Stimulated activated naive CD8-positive, alpha-beta T cell treated with anti-CD3 and anti-CD28 coated beads, Interleukin-15, Interleukin-2, amounts not matched to agents 100 ng/mL and 50 ng/mL, for 24 hours (primary cell): ENCODE results near the gene LRMDA.

Source experiments
- H3K27ac Mint-ChIP-seq: one replicate; pipeline ENCODE4 v1.8.0; 2021; ENCODE audit warnings: mild to moderate bottlenecking, mixed read lengths
- H3K27me3 Mint-ChIP-seq: one replicate; pipeline ENCODE4 v1.8.0; 2021; ENCODE audit warnings: mixed read lengths
- H3K36me3 Mint-ChIP-seq: one replicate; pipeline ENCODE4 v1.8.0; 2021; ENCODE audit warnings: low read depth, mixed read lengths
- H3K4me1 Mint-ChIP-seq: one replicate; pipeline ENCODE4 v1.8.0; 2021; ENCODE audit warnings: low read depth, mixed read lengths
- H3K4me3 Mint-ChIP-seq: one replicate; pipeline ENCODE4 v1.8.0; 2021; ENCODE audit warnings: mild to moderate bottlenecking, mixed read lengths
- H3K9me3 Mint-ChIP-seq: one replicate; pipeline ENCODE4 v1.8.0; 2021; ENCODE audit warnings: mixed read lengths

The LRMDA gene

GRCh38 chr10:75431180-75432111 lies at the start of gene LRMDA:
Gene LRMDA (plus strand): TSS chr10:75431624.
- Mint-ChIP-seq H3K4me1 (peaks cover 10% of the 10 kb centered on the region), H3K4me3 (peak within 1 kb of the TSS; percentile 57), H3K27me3 (peaks cover 55% of the 10 kb centered on the region), H3K27ac (no peak within 1 kb of the TSS), H3K36me3 (no peaks in the 10 kb centered on the region), H3K9me3 (no peaks in the 10 kb centered on the region)

GRCh38 chr10:75386128-75386527 lies 45.3 kb upstream of the LRMDA start:
- H3K27me3 Mint-ChIP-seq: peaks cover 26% of the 10 kb centered on the region

GRCh38 chr10:75388082-75388481 lies 43.3 kb upstream of the LRMDA start:
- Mint-ChIP-seq H3K36me3 (no peaks in the 10 kb centered on the region), H3K4me3 (no peak overlapping the region), H3K27me3 (peaks cover 39% of the 10 kb centered on the region), H3K27ac (no peak overlapping the region), H3K9me3 (no peaks in the 10 kb centered on the region), H3K4me1 (no peaks in the 10 kb centered on the region)

More at GRCh38 chr10:75386128-75386527, 45.3 kb upstream of the LRMDA start:
- Mint-ChIP-seq H3K4me3 (no peak overlapping the region), H3K4me1 (no peaks in the 10 kb centered on the region), H3K36me3 (no peaks in the 10 kb centered on the region), H3K9me3 (no peaks in the 10 kb centered on the region), H3K27ac (no peak overlapping the region)

GRCh38 chr10:75390178-75390577 lies 41.2 kb upstream of the LRMDA start:
- Mint-ChIP-seq H3K4me3 (no peak overlapping the region), H3K4me1 (peaks cover 5% of the 10 kb centered on the region), H3K36me3 (no peaks in the 10 kb centered on the region), H3K27me3 (peaks cover 55% of the 10 kb centered on the region), H3K9me3 (no peaks in the 10 kb centered on the region), H3K27ac (no peak overlapping the region)

- Mint-ChIP-seq H3K36me3 (no peaks in the 10 kb centered on the region), H3K4me3 (no peak overlapping the region), H3K4me1 (peaks cover 9% of the 10 kb centered on the region), H3K27ac (no peak overlapping the region), H3K27me3 (peaks cover 48% of the 10 kb centered on the region), H3K9me3 (no peaks in the 10 kb centered on the region)
These were observed 39.2 kb upstream of the LRMDA start for GRCh38 chr10:75392271-75392670.

- H3K27ac Mint-ChIP-seq: no peak overlapping the region
- H3K4me1 Mint-ChIP-seq: peaks cover 9% of the 10 kb centered on the region
- no peak overlapping the region for H3K4me3 Mint-ChIP-seq
- no peaks in the 10 kb centered on the region for H3K9me3 Mint-ChIP-seq
- H3K27me3 Mint-ChIP-seq: peaks cover 48% of the 10 kb centered on the region
- H3K36me3 Mint-ChIP-seq: no peaks in the 10 kb centered on the region
These were observed 38.7 kb upstream of the LRMDA start for GRCh38 chr10:75392744-75393143.

GRCh38 chr10:75394221-75394620 lies 37.2 kb upstream of the LRMDA start:
- Mint-ChIP-seq H3K27ac (no peak overlapping the region), H3K4me3 (no peak overlapping the region), H3K4me1 (peaks cover 9% of the 10 kb centered on the region), H3K36me3 (no peaks in the 10 kb centered on the region), H3K9me3 (no peaks in the 10 kb centered on the region), H3K27me3 (peaks cover 53% of the 10 kb centered on the region)

- H3K27me3 Mint-ChIP-seq: peaks cover 56% of the 10 kb centered on the region
- no peak overlapping the region for H3K27ac Mint-ChIP-seq
- no peaks in the 10 kb centered on the region for H3K36me3 Mint-ChIP-seq
- H3K4me1 Mint-ChIP-seq: peaks cover 11% of the 10 kb centered on the region
- H3K4me3 Mint-ChIP-seq: no peak overlapping the region
- H3K9me3 Mint-ChIP-seq: no peaks in the 10 kb centered on the region
These were observed 36.1 kb upstream of the LRMDA start for GRCh38 chr10:75395066-75395931.

- Mint-ChIP-seq H3K9me3 (no peaks in the 10 kb centered on the region), H3K36me3 (no peaks in the 10 kb centered on the region), H3K4me1 (peaks cover 19% of the 10 kb centered on the region), H3K27me3 (peaks cover 55% of the 10 kb centered on the region), H3K4me3 (no peak overlapping the region), H3K27ac (no peak overlapping the region)
These were observed 35.3 kb upstream of the LRMDA start for GRCh38 chr10:75395932-75396630.

GRCh38 chr10:75396631-75397495 lies 34.6 kb upstream of the LRMDA start:
- Mint-ChIP-seq H3K4me1 (peaks cover 20% of the 10 kb centered on the region), H3K4me3 (no peak overlapping the region)

GRCh38 chr10:75397496-75398199 lies 33.8 kb upstream of the LRMDA start:
- peaks cover 52% of the 10 kb centered on the region for H3K27me3 Mint-ChIP-seq
- no peaks in the 10 kb centered on the region for H3K36me3 Mint-ChIP-seq

More at GRCh38 chr10:75396631-75397495, 34.6 kb upstream of the LRMDA start:
- Mint-ChIP-seq H3K27me3 (peaks cover 51% of the 10 kb centered on the region), H3K27ac (no peak overlapping the region), H3K36me3 (no peaks in the 10 kb centered on the region), H3K9me3 (no peaks in the 10 kb centered on the region)

GRCh38 chr10:75398200-75398691 lies 33.2 kb upstream of the LRMDA start:
- Mint-ChIP-seq H3K4me3 (no peak overlapping the region), H3K27me3 (peaks cover 56% of the 10 kb centered on the region), H3K4me1 (peaks cover 34% of the 10 kb centered on the region), H3K27ac (no peak overlapping the region), H3K9me3 (no peaks in the 10 kb centered on the region), H3K36me3 (no peaks in the 10 kb centered on the region)

More at GRCh38 chr10:75397496-75398199, 33.8 kb upstream of the LRMDA start:
- Mint-ChIP-seq H3K9me3 (no peaks in the 10 kb centered on the region), H3K4me3 (no peak overlapping the region), H3K27ac (no peak overlapping the region), H3K4me1 (peaks cover 28% of the 10 kb centered on the region)

- Mint-ChIP-seq H3K27me3 (peaks cover 57% of the 10 kb centered on the region), H3K4me1 (peaks cover 38% of the 10 kb centered on the region), H3K4me3 (no peak overlapping the region), H3K27ac (no peak overlapping the region), H3K9me3 (no peaks in the 10 kb centered on the region), H3K36me3 (no peaks in the 10 kb centered on the region)
These were observed 32.5 kb upstream of the LRMDA start for GRCh38 chr10:75398692-75399460.
